Lower leg skin (tissue), 3 donors: ENCODE results near the gene GNB5.

Source experiments
- CTCF ChIP-seq, 3 donors: fragments of 450-650 bp; IDR thresholded peaks; one replicate each; pipeline ENCODE4 v1.5.1; 2016; ENCODE audit warnings: antibody characterized with exemption in 3 of 3, mild to moderate bottlenecking in 3 of 3, moderate library complexity in 2 of 3
- POLR2A ChIP-seq, 2 donors: fragments of 450-650 bp; IDR thresholded peaks; one replicate each; pipeline ENCODE4 v1.6.1; 2016 to 2017; ENCODE audit warnings: antibody characterized with exemption in 2 of 2, mild to moderate bottlenecking in 1 of 2, moderate library complexity in 1 of 2

GRCh38 chr15:52228921-52229320 lies 37.7 kb upstream of the GNB5 start:
- TF ChIP-seq CTCF (IDR thresholded peaks at IDR 0.05) (no peak), POLR2A (IDR thresholded peaks at IDR 0.05) (no peak)
